Esophagus muscularis mucosa (tissue), 4 donors: ENCODE data around the gene SEC24D. TPM values are rescaled to one million over a fixed set of nuclear protein-coding genes. Genes with fewer than 3 reads are reported as not detected.

Experiments used
- DNase-seq: peaks from one replicate; pipeline ENCODE4 v3.0.0-alpha.2; 2017; ENCODE audit errors: extremely low spot score
- H3K27ac ChIP-seq, 4 donors: fragments of 200-600 bp; sonication (generic); replicated peaks in 1 of 4; 1 replicate in 3 of 4; 2 replicates in 1 of 4; pipeline ENCODE4 v1.5.1; 2016 to 2019; ENCODE audit warnings: mild to moderate bottlenecking in 1 of 4
- H3K27me3 ChIP-seq, 4 donors: fragments of 200-600 bp; sonication (generic); one replicate each; pipeline versions ENCODE4 v1.5.1 to v1.6.0; 2016 to 2019
- H3K36me3 ChIP-seq, 4 donors: fragments of 200-600 bp; sonication (generic); one replicate each; pipeline ENCODE4 v1.5.1; 2016 to 2019
- H3K4me1 ChIP-seq, 4 donors: fragments of 200-600 bp; sonication (generic); one replicate each; pipeline ENCODE4 v1.5.1; 2016 to 2019
- H3K4me3 ChIP-seq, 4 donors: fragments of 200-600 bp; sonication (generic); 1 replicate in 2 of 4; 2 replicates in 2 of 4; pipeline ENCODE4 v1.5.1; 2016 to 2019; ENCODE audit warnings: mild to moderate bottlenecking in 4 of 4, moderate library complexity in 1 of 4
- H3K9me3 ChIP-seq, 4 donors: fragments of 200-600 bp; sonication (generic); 1 replicate in 3 of 4; 2 replicates in 1 of 4; pipeline ENCODE4 v1.5.1; 2016 to 2019
- EP300 ChIP-seq: sonication (generic); formaldehyde crosslinking; IDR thresholded peaks from one replicate; pipeline ENCODE4 v1.6.1; 2017; ENCODE audit warnings: antibody characterized with exemption
- POLR2A ChIP-seq: fragments of 450-650 bp; IDR thresholded peaks from one replicate; pipeline ENCODE4 v1.6.1; 2017; ENCODE audit warnings: antibody characterized with exemption, moderate library complexity, mild to moderate bottlenecking, low read depth
- POLR2AphosphoS5 ChIP-seq, 2 donors: sonication (generic); formaldehyde crosslinking; IDR thresholded peaks; one replicate each; pipeline ENCODE4 v1.6.1; 2017; ENCODE audit warnings: antibody characterized with exemption in 2 of 2
- WGBS: methylation state at CpG from one replicate; pipeline ENCODE4 v1.1.5; 2018; 5-methylcytosine and 5-hydroxymethylcytosine counted together
- intact Hi-C: fragments of 100-400 bp; cut with DNase I; formaldehyde crosslinking; loops from one replicate; pipeline ENCODE4 v1.15.1; 2023
- total RNA-seq, 4 donors: library from RNA; depleted of rRNA; stranded (reverse); fragments of >200 nt; gene quantifications; one replicate each; pipeline versions ENCODE4 v1.1.0 to v1.2.1, GENCODE V29; 2016
- TF ChIP-seq, protein P1 (sequence below), 3 experiments: fragments of 200-600 bp in 2 of 3; fragments of 450-650 bp in 1 of 3; sonication (generic) in 2 of 3; IDR thresholded peaks; one replicate each; pipeline ENCODE4 v1.5.1; 2017 to 2019; ENCODE audit warnings: antibody characterized with exemption in 3 of 3, mild to moderate bottlenecking in 2 of 3, moderate library complexity in 1 of 3

SEC24D gene
- total RNA-seq, 4 donors from 2014 or later, result 29.1 to 41.5 (median 37.0) TPM

DNA sequence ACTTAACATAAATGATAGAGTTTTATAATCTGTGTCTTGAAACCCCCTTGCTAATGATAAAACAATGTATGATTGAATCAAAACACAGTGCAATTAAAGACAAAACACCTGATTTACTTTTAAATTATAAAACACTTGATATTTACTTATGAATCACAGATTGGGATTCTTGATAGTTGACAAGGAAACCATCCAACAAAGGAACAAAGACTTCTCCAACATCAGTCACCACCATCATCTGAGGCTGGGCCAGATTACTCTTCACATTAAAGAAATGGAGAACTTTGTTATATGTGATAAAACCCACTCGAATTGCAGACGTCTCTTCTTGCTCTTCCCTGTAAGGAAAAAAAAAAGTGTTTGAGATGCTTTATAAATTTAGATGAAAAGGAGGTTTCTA lies 83.4 kb downstream of the SEC24D start:
- WGBS, result 61% methylated on average over 2 of the region's 2 CpGs
- H3K4me3 ChIP-seq, result no peak overlapping the region
- H3K27me3 ChIP-seq, result no peaks in the 10 kb centered on the region
- H3K36me3 ChIP-seq, result peaks cover 0 to 17% (median 8%) of the 10 kb centered on the region in 4 donors
- H3K4me1 ChIP-seq, result peaks cover 48 to 91% (median 84%) of the 10 kb centered on the region in 4 donors
- TF ChIP-seq, protein P1, sequence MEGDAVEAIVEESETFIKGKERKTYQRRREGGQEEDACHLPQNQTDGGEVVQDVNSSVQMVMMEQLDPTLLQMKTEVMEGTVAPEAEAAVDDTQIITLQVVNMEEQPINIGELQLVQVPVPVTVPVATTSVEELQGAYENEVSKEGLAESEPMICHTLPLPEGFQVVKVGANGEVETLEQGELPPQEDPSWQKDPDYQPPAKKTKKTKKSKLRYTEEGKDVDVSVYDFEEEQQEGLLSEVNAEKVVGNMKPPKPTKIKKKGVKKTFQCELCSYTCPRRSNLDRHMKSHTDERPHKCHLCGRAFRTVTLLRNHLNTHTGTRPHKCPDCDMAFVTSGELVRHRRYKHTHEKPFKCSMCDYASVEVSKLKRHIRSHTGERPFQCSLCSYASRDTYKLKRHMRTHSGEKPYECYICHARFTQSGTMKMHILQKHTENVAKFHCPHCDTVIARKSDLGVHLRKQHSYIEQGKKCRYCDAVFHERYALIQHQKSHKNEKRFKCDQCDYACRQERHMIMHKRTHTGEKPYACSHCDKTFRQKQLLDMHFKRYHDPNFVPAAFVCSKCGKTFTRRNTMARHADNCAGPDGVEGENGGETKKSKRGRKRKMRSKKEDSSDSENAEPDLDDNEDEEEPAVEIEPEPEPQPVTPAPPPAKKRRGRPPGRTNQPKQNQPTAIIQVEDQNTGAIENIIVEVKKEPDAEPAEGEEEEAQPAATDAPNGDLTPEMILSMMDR (IDR thresholded peaks at IDR 0.05), result no peak
- TF ChIP-seq EP300 (no peak), POLR2AphosphoS5 (IDR thresholded peaks at IDR 0.05) (no peak), POLR2A (no peak)
- no peak for DNase-seq
- intact Hi-C loops, result no loop called here
- H3K27ac ChIP-seq, result peak overlapping the region in 3 of 4 donors; percentile 76 to 91 (median 84)
- H3K9me3 ChIP-seq, result no peaks in the 10 kb centered on the region

DNA sequence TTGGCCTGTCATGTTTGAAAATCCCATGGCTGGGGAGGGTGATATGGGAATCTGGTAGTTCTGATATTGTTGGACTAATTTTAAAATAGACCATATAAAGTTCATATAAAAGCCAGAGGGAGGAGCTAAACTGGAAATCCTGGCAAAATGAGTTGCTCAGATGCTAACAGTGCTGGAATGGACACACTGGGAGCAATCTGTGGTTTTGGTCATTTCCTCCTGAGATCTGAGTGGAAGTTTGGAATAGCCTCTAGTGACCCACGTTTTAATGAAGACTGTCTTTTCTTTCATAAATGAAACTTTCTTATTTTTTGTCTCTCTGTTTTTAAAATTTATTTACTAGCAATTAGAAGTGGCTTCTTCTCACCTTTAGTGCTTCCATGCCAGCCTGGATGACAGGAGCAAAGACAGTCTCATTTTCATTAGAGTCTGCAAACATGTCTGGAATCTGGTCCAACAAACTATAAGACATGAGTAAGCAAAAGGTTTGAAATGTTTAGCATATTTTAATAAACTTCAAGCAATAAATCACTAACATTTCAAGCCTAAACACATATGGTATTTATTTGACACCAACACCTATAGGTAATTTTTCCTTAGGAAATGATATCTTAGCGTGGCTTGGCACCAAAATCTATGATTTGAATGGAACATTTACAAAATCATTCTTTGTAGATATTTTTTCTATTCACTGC lies 84.2 kb downstream of the SEC24D start:
- Histone ChIP-seq H3K27ac (peak overlapping the region; percentile 38 to 91 (median 80)), H3K9me3 (no peaks in the 10 kb centered on the region), H3K36me3 (peaks cover 0 to 17% (median 8%) of the 10 kb centered on the region in 4 donors), H3K4me3 (no peak overlapping the region), H3K27me3 (no peaks in the 10 kb centered on the region), H3K4me1 (peaks cover 47 to 91% (median 84%) of the 10 kb centered on the region in 4 donors)
- DNase-seq, result no peak
- intact Hi-C loops, result no loop called here
- WGBS, result 73% methylated on average over 2 of the region's 2 CpGs
- TF ChIP-seq POLR2A (no peak), POLR2AphosphoS5 (IDR thresholded peaks at IDR 0.05) (no peak), EP300 (no peak)
- TF ChIP-seq, protein P1 (IDR thresholded peaks at IDR 0.05), result no peak

DNA sequence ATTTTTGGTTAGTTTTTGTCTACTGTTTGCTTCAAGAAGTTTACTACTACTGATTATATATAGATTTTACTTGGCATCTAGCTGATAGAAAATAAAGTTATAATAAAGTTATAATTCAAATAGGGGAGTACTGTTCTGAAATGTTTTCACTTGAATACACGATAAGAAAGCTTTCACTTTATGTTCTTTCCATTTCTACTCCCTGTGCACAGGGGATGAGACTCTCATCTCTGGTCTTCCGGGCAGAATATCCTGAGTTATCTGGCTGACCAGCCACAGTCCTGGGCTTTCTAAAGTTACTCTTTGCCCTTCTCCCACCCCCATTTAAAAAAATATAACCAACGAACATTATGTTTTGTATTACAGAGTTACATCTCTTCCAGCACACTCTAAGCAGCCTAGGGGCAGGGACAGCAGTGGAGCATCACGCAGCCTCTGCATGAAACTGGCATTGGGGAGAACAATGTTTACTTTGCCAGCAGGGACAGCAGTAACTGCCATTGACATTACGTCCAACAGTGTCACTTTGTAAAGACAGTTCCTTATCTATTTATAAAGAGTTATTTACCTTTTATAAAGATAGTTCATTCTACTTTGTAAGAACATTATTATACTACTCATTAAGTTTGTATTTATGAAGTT lies 86.5 kb downstream of the SEC24D start:
- DNase-seq, result no peak
- no peaks in the 10 kb centered on the region for H3K9me3 ChIP-seq
- H3K27me3 ChIP-seq, result no peaks in the 10 kb centered on the region
- WGBS, result 64% methylated on average over 5 of the region's 5 CpGs
- peak overlapping the region; percentile 17 to 33 (median 30) for H3K4me3 ChIP-seq
- peaks cover 0 to 25% (median 9%) of the 10 kb centered on the region in 4 donors for H3K36me3 ChIP-seq
- H3K27ac ChIP-seq, result peak overlapping the region; percentile 76 to 87 (median 84)
- H3K4me1 ChIP-seq, result peaks cover 45 to 91% (median 81%) of the 10 kb centered on the region in 4 donors
- TF ChIP-seq POLR2AphosphoS5 (IDR thresholded peaks at IDR 0.05), result no peak
- TF ChIP-seq POLR2A, result no peak
- TF ChIP-seq, protein P1 (IDR thresholded peaks at IDR 0.05), result no peak
- intact Hi-C loops, result loop anchor here (10.0 kb wide), 1 partner anchor 135 kb away; the partner anchor contains the start of gene SYNPO2

DNA sequence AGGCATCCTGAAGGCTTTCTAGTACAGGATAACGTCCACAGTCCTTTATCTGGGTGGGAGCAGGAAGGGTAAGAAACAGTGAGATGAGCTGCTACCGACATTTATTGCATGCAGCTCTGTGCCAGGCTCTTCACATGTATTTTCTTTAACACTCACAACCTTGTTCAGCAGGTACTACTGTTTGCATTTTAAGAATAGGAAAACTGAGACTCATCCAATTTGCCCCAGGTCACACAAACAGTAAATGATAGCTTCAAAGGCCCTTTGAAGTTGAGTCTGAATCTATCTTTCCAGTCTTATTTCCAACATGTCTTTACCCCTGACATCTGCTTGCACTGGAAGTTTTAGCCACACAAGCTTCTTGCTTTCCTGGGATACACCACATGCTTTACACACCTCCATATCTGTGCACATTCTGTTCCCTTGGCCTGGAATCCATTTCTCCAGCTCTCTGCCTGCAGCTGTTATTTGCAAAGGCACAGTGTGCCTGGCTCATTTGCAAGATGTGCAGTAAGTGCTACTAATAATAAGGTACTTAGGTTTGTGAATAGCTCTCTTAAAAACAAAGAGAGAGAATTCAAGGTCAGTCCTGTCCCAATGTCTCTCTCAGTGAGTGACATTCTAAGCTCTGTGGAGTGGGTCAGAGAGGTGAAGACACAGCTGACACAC lies 89.5 kb downstream of the SEC24D start:
- intact Hi-C loops, result loop anchor here (10.0 kb wide), 1 partner anchor 138 kb away; the partner anchor contains the start of gene SYNPO2
- Histone ChIP-seq H3K4me1 (peaks cover 30 to 83% (median 73%) of the 10 kb centered on the region in 4 donors), H3K27me3 (no peaks in the 10 kb centered on the region), H3K27ac (peak overlapping the region; percentile 76 to 87 (median 84)), H3K4me3 (no peak overlapping the region), H3K9me3 (no peaks in the 10 kb centered on the region), H3K36me3 (peaks cover 3 to 37% (median 12%) of the 10 kb centered on the region in 4 donors)
- WGBS, result 27% methylated on average over 2 of the region's 2 CpGs
- TF ChIP-seq EP300, result peak; percentile 90
- TF ChIP-seq, protein P1 (IDR thresholded peaks at IDR 0.05), result no peak
- peak; percentile 89 to 96 for TF ChIP-seq POLR2AphosphoS5 (IDR thresholded peaks at IDR 0.05)
- no peak for DNase-seq
